Measurements from ENCODE around the gene PAGE2.
"Not testable (repeated sequence)": the region's sequence is repeated elsewhere in the genome, so short reads cannot be mapped to it uniquely, and the experiment has no call there.

DNA sequence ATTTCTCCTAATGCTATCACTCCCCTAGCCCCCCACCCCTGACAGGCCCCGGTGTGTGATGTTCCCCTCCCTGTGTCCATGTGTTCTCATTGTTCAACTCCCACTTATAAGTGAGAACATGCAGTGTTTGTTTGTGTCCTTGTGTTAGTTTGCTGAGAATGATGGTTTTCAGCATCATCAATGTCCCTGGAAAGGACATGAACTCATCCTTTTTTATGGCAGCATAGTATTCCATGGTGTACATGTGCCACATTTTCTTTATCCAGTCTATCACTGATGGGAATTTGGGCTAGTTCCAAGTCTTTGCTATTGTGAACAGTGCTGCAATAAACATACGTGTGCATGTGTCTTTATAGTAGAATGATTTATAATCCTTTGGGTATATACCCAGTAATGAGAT, 21.6 kb upstream of the PAGE2 start:
- TF ChIP-seq, protein P1, sequence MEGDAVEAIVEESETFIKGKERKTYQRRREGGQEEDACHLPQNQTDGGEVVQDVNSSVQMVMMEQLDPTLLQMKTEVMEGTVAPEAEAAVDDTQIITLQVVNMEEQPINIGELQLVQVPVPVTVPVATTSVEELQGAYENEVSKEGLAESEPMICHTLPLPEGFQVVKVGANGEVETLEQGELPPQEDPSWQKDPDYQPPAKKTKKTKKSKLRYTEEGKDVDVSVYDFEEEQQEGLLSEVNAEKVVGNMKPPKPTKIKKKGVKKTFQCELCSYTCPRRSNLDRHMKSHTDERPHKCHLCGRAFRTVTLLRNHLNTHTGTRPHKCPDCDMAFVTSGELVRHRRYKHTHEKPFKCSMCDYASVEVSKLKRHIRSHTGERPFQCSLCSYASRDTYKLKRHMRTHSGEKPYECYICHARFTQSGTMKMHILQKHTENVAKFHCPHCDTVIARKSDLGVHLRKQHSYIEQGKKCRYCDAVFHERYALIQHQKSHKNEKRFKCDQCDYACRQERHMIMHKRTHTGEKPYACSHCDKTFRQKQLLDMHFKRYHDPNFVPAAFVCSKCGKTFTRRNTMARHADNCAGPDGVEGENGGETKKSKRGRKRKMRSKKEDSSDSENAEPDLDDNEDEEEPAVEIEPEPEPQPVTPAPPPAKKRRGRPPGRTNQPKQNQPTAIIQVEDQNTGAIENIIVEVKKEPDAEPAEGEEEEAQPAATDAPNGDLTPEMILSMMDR (IDR thresholded peaks at IDR 0.05) = not testable (repeated sequence)
- TF ChIP-seq POLR2A (IDR thresholded peaks at IDR 0.05) = not testable (repeated sequence)
